Cortex of kidney (tissue), 1 donor: Measurements from ENCODE around the gene WNT7A.

Experiments used
- DNase-seq: peaks from one replicate; lab custom pipeline; 2025; lab: John Stamatoyannopoulos, UW

Gene WNT7A

GRCh38 chr3:13770170-13771169 is 109.4 kb downstream of the WNT7A start:
- DNase-seq: no peak

- no peak for DNase-seq
Measured at GRCh38 chr3:13769422-13769821, 110.4 kb downstream of the WNT7A start.

- no peak for DNase-seq
Measured at GRCh38 chr3:13768453-13768852, 111.4 kb downstream of the WNT7A start.

DNA sequence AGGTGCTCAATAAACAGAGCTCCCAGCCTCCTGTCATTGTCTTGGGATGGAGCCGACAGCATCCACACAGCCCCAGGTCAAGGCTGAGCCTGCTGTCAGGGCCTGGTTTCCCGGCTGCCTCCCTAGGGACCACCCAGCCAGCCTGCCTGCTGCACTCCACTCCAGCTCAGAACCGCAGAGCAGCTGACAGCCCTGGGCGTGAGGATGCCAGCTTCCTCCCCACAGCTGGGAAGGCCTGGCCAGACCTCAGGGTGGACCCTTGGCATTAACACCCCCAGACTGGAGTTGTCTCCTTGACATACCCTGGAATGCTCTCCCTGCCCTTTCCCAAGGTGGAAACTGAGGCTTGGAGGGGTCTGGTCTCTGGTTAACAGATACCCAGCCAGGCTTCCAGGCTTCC is 112.0 kb downstream of the WNT7A start:
- DNase-seq: no peak

DNA sequence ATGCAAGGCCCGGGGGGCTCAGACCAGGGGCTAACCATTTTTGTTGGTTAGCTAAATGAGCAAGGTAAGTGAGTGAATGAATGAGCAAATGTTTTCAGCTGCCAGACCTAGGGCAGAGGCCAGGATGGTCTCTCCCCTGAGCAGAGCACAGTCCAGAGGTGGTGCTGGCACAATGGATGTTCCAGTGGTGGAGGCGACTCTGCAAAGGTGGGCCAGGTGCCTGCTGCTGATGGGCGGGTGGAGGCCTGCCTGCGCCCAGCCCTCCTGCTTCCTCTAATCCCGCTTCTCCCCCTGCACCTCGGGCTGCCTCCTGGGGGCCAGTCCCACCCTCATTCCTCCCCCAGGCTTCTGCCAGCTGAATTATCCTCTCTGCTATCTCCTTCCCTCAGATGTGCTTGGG is 112.8 kb downstream of the WNT7A start:
- DNase-seq: no peak
